ENCODE data around the gene NT5C.

The NT5C gene

DNA sequence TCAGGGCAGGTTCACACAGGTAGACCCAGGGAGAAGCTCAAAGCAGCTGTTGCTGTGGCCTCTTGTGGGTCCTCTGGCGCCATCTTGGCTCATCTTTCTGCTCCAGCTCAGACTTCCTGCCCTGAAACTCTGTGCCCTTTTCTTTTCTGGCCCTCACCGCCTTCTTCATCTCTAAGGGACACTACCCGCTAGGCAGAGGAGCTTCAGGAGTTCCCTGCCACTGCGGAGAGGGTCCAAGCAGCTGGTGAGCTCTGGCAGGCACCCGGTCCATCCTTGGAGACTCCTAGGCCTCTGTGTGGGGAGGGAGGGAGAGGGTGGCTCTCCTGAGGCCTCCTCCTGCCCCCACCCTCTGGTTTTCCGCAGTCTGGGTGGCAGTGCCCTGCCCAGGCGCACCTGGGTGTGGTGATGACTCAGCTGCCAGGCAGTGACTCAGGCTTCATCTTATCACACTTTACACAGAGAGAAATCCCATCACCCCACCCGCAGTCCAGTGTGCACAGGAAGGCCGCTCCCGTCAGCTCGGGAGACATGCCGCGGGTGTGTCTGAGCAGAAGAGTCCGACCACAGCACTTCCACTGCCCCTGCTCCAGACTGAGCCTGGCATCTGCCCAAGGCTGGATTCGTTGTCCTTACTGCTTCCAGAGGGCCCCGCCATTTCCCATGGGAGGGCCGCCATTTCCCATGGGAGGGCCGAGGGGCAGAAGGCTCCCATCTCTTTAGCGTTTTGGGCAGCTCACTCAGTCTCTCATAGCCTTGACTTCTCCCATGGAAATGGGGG is 7.3 kb downstream of the NT5C start:
- Histone ChIP-seq H3K36me3 (ENCODE audit: control insufficient read depth in 2 of 2, insufficient read depth in 2 of 2, low read length in 2 of 2) (peaks cover 9 to 12% of the 10 kb centered on the region in 2 donors), H3K4me1 (ENCODE audit: control insufficient read depth in 2 of 2, insufficient read depth in 2 of 2, low read length in 2 of 2) (peaks cover 23 to 51% of the 10 kb centered on the region in 2 donors), H3K27ac (ENCODE audit: low read depth in 2 of 2, low read length in 2 of 2) (peak overlapping the region; percentile 94), H3K27me3 (ENCODE audit: control insufficient read depth in 2 of 2, insufficient read depth in 2 of 2, low read length in 2 of 2) (no peaks in the 10 kb centered on the region), H3K9ac (ENCODE audit: low read depth in 1 of 2, low read length in 2 of 2) (peak overlapping the region; percentile 54 to 71), H3K4me3 (ENCODE audit: low read length in 2 of 2) (peak overlapping the region in 1 of 2 donors; percentile 31), H3K9me3 (ENCODE audit: control insufficient read depth in 2 of 2, low read length in 2 of 2) (no peaks in the 10 kb centered on the region)

DNA sequence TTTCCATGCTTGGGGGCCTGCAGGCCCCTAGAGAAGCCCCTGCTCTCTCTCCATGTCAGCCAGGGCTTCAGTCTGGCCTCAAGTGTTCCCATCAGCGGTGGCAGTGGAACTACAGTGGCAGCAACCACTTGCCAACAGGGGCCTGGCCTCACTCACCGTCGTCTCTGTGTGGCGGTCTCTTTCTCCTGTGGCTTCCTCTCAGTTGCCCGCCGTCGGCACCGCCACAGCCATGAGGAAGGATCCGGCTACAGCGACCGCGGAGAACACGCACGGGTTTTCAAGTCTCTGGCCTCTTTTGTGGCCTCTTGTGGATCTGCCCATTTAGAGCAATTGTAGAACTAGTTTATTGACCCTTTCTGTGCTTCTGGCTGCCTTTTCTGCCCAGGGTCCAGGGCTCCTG is 13.2 kb downstream of the NT5C start:
- H3K4me1 ChIP-seq (ENCODE audit: control insufficient read depth in 2 of 2, insufficient read depth in 2 of 2, low read length in 2 of 2): peaks cover 25 to 39% of the 10 kb centered on the region in 2 donors
- peak overlapping the region in 1 of 2 donors; percentile 69 for H3K9ac ChIP-seq (ENCODE audit: low read depth in 1 of 2, low read length in 2 of 2)
- H3K9me3 ChIP-seq (ENCODE audit: control insufficient read depth in 2 of 2, low read length in 2 of 2): no peaks in the 10 kb centered on the region
- H3K27me3 ChIP-seq (ENCODE audit: control insufficient read depth in 2 of 2, insufficient read depth in 2 of 2, low read length in 2 of 2): no peaks in the 10 kb centered on the region
- H3K36me3 ChIP-seq (ENCODE audit: control insufficient read depth in 2 of 2, insufficient read depth in 2 of 2, low read length in 2 of 2): peaks cover 4 to 7% of the 10 kb centered on the region in 2 donors
- H3K27ac ChIP-seq (ENCODE audit: low read depth in 2 of 2, low read length in 2 of 2): peak overlapping the region; percentile 96
- H3K4me3 ChIP-seq (ENCODE audit: low read length in 2 of 2): no peak overlapping the region

DNA sequence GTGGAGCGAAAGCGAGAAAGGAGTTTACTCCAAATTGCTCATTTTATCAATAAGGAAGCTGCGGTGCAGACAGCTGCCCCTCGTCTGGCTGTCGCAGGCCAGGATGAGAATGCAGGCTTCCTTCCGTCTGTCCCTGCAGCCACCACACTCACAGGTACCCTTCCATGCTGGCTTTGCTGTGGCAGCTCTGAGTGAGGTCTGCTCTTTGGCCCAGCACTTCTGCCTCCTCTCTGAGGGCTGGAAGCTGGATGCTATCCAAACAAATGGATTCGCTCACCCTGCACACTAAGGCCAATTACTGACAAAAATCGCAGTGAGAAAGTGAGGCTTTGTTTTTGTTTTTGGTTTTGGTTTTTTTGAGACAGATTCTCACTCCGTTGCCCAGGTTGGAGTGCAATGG is 14.8 kb downstream of the NT5C start:
- peaks cover 4 to 7% of the 10 kb centered on the region in 2 donors for H3K36me3 ChIP-seq (ENCODE audit: control insufficient read depth in 2 of 2, insufficient read depth in 2 of 2, low read length in 2 of 2)
- no peaks in the 10 kb centered on the region for H3K27me3 ChIP-seq (ENCODE audit: control insufficient read depth in 2 of 2, insufficient read depth in 2 of 2, low read length in 2 of 2)
- no peaks in the 10 kb centered on the region for H3K9me3 ChIP-seq (ENCODE audit: control insufficient read depth in 2 of 2, low read length in 2 of 2)
- H3K9ac ChIP-seq (ENCODE audit: low read depth in 1 of 2, low read length in 2 of 2): no peak overlapping the region
- peaks cover 25 to 37% of the 10 kb centered on the region in 2 donors for H3K4me1 ChIP-seq (ENCODE audit: control insufficient read depth in 2 of 2, insufficient read depth in 2 of 2, low read length in 2 of 2)
- H3K27ac ChIP-seq (ENCODE audit: low read depth in 2 of 2, low read length in 2 of 2): no peak overlapping the region
- no peak overlapping the region for H3K4me3 ChIP-seq (ENCODE audit: low read length in 2 of 2)

DNA sequence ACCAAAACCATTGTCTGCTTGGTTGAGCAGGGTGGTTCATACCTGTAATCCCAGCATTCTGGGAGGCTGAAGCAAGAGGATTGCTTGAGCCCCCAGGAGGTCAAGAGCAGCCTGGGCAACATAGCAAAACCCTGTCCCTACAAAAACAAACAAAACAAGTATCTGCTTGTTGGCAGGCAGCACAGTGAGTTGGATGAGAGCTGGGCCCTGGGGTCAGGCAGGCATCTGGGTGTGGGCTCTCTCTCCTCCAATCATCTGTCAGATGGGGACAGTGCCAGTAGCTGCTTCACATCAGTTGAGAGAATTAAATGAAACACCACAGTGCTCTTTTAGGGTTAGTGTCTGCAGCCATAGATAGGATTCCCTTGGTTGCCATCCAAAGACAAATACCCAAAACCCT is 16.0 kb downstream of the NT5C start:
- no peak overlapping the region for H3K9ac ChIP-seq (ENCODE audit: low read depth in 1 of 2, low read length in 2 of 2)
- no peak overlapping the region for H3K4me3 ChIP-seq (ENCODE audit: low read length in 2 of 2)
- no peaks in the 10 kb centered on the region for H3K27me3 ChIP-seq (ENCODE audit: control insufficient read depth in 2 of 2, insufficient read depth in 2 of 2, low read length in 2 of 2)
- H3K4me1 ChIP-seq (ENCODE audit: control insufficient read depth in 2 of 2, insufficient read depth in 2 of 2, low read length in 2 of 2): peaks cover 25 to 34% of the 10 kb centered on the region in 2 donors
- no peak overlapping the region for H3K27ac ChIP-seq (ENCODE audit: low read depth in 2 of 2, low read length in 2 of 2)
- no peaks in the 10 kb centered on the region for H3K9me3 ChIP-seq (ENCODE audit: control insufficient read depth in 2 of 2, low read length in 2 of 2)
- H3K36me3 ChIP-seq (ENCODE audit: control insufficient read depth in 2 of 2, insufficient read depth in 2 of 2, low read length in 2 of 2): peaks cover 0 to 7% of the 10 kb centered on the region in 2 donors

DNA sequence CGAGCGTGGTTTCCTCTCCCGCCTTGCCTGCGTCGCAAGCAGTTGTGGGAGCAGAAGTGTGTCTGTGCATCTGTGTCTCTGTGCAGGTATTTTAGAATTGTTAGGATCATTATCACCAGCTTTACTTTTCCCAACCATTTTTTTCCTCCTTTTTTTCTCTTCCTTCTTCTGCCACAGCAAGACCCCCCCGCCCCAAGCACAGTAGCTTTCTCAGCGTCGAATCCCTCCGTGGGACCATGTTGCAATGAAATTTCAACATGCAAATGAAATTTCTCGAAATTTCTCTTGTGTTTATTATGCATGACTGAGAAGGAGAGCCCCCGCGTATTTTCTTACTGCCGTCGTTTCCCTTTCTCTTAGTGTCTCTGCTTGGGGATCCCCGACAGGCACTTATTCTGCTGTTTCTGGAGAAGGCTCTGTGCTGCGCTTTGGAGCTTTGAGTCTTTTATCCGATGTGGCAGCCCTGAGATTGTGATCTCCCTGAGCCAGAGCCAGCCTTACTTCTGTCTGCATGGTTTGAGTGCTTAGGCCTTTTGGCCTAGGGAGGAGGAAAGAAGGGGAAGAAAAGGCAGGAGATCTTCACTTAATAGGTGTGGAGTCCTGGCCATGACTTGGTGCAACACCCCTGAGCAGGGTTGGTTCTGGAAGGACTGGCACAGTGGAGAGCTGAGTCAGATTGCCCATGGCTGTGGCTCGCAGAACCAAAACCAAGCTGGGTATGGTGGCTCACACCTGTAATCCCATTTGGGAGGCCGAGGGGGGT is 16.8 kb downstream of the NT5C start:
- H3K4me1 ChIP-seq (ENCODE audit: control insufficient read depth in 2 of 2, insufficient read depth in 2 of 2, low read length in 2 of 2): peaks cover 26 to 29% of the 10 kb centered on the region in 2 donors
- peaks cover 0 to 4% of the 10 kb centered on the region in 2 donors for H3K36me3 ChIP-seq (ENCODE audit: control insufficient read depth in 2 of 2, insufficient read depth in 2 of 2, low read length in 2 of 2)
- H3K9me3 ChIP-seq (ENCODE audit: control insufficient read depth in 2 of 2, low read length in 2 of 2): no peaks in the 10 kb centered on the region
- peak overlapping the region; percentile 78 to 89 for H3K4me3 ChIP-seq (ENCODE audit: low read length in 2 of 2)
- H3K27me3 ChIP-seq (ENCODE audit: control insufficient read depth in 2 of 2, insufficient read depth in 2 of 2, low read length in 2 of 2): no peaks in the 10 kb centered on the region
- H3K9ac ChIP-seq (ENCODE audit: low read depth in 1 of 2, low read length in 2 of 2): peak overlapping the region; percentile 86 to 94
- peak overlapping the region; percentile 87 to 88 for H3K27ac ChIP-seq (ENCODE audit: low read depth in 2 of 2, low read length in 2 of 2)

DNA sequence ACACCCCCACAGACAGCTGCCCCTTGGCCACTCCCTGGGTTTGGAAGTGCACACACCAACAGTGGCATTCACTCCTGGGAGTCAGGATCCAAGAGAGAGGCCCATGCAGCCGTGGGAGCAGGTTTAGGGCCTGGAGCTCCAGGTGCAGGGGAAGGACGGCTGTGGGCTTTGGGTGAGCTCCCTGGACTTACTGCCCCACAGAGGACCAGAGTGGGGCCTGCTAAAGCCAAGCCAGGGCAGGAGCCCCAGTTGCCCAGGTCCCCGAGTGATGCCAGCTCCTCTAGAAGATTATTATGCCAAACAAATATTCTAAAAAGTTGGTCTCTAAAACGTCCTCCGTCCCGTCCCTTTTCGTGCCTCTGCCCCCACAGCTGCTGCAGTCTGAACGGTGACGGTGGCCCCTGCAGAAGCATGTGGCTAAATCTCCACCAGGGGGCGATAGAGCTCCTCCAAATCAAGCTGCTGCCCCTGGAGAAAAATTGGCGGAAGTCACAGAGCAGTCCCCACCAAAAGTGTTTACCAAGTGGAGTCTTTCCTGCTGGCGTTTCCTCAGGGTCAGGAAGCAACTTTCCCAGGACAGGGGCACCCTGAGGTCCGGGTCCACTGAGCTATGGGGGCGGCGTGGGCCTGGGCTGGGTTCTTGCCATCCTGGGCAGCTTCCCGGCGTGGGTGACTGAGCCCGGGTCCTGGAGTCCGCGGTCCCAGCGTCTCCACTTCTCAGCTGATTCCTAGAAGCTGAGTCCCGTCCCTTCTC is 17.6 kb downstream of the NT5C start:
- peaks cover 0 to 4% of the 10 kb centered on the region in 2 donors for H3K36me3 ChIP-seq (ENCODE audit: control insufficient read depth in 2 of 2, insufficient read depth in 2 of 2, low read length in 2 of 2)
- H3K4me3 ChIP-seq (ENCODE audit: low read length in 2 of 2): peak overlapping the region; percentile 78 to 89
- H3K27me3 ChIP-seq (ENCODE audit: control insufficient read depth in 2 of 2, insufficient read depth in 2 of 2, low read length in 2 of 2): no peaks in the 10 kb centered on the region
- peaks cover 32 to 35% of the 10 kb centered on the region in 2 donors for H3K4me1 ChIP-seq (ENCODE audit: control insufficient read depth in 2 of 2, insufficient read depth in 2 of 2, low read length in 2 of 2)
- peak overlapping the region; percentile 87 to 88 for H3K27ac ChIP-seq (ENCODE audit: low read depth in 2 of 2, low read length in 2 of 2)
- H3K9me3 ChIP-seq (ENCODE audit: control insufficient read depth in 2 of 2, low read length in 2 of 2): no peaks in the 10 kb centered on the region
- H3K9ac ChIP-seq (ENCODE audit: low read depth in 1 of 2, low read length in 2 of 2): peak overlapping the region; percentile 86 to 94

DNA sequence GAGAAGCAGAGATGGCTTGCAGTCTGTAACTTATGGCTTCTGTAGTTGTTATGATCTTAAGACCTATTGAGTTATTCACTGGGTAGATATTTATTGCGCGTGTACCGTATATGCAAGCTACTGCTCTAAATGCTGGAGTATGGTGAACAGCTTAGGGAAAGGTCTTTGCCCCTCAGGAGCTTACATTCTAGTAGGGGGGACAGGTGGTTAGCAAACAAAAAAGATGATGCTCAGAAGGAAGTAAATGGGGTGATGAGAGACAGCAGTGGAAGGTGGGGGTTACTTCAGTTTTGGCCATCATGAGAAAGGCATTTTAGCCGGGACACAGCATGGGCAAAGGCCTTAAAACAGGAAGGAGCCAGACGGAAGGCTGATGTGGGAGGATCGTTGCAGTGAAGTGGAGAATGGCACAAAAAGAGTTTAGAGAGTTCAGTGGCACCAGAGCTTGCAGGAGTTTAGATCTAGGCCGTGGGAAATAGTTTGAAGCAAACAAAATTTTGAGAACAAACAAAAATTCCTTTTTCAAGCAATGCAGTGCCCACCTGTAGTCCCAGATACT is 19.7 kb downstream of the NT5C start:
- peaks cover 27 to 28% of the 10 kb centered on the region in 2 donors for H3K4me1 ChIP-seq (ENCODE audit: control insufficient read depth in 2 of 2, insufficient read depth in 2 of 2, low read length in 2 of 2)

DNA sequence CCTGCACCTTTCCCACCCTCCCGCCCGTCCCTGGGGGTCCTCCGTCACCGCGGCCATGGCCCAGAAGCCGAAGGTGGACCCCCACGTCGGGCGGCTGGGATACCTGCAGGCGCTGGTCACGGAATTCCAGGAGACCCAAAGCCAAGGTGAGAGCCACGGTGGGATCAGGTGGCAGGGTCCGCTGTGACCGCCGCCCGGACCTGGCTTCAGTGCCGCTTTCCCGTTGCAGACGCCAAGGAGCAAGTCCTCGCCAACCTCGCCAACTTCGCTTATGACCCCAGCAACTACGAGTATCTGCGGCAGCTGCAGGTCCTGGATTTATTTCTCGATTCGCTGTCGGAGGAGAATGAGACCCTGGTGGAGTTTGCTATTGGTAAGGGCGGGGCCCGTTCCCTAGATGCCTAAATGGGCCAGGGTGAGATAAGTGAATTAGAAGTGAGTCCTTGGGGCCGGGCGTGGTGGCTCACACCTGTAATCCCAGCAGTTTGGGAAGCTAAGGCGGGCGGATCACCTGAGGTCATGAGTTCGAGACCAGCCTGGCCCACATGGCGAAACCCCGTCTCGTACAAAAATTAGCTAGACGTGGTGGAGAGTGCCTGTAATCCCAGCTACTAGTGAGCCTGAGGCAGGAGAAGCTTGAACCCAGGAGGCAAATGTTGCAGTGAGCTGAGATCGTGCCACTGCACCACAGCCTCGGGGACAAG is 21.2 kb downstream of the NT5C start:
- Histone ChIP-seq H3K9ac (ENCODE audit: low read depth in 1 of 2, low read length in 2 of 2) (peak overlapping the region; percentile 84 to 89), H3K4me1 (ENCODE audit: control insufficient read depth in 2 of 2, insufficient read depth in 2 of 2, low read length in 2 of 2) (peaks cover 23 to 25% of the 10 kb centered on the region in 2 donors), H3K27ac (ENCODE audit: low read depth in 2 of 2, low read length in 2 of 2) (peak overlapping the region; percentile 71 to 76), H3K27me3 (ENCODE audit: control insufficient read depth in 2 of 2, insufficient read depth in 2 of 2, low read length in 2 of 2) (no peaks in the 10 kb centered on the region), H3K4me3 (ENCODE audit: low read length in 2 of 2) (peak overlapping the region; percentile 85 to 94), H3K9me3 (ENCODE audit: control insufficient read depth in 2 of 2, low read length in 2 of 2) (no peaks in the 10 kb centered on the region), H3K36me3 (ENCODE audit: control insufficient read depth in 2 of 2, insufficient read depth in 2 of 2, low read length in 2 of 2) (peaks cover 0 to 2% of the 10 kb centered on the region in 2 donors)

More for the DNA sequence above, 19.7 kb downstream of the NT5C start:
- no peaks in the 10 kb centered on the region for H3K27me3 ChIP-seq (ENCODE audit: control insufficient read depth in 2 of 2, insufficient read depth in 2 of 2, low read length in 2 of 2)
- peaks cover 0 to 5% of the 10 kb centered on the region in 2 donors for H3K36me3 ChIP-seq (ENCODE audit: control insufficient read depth in 2 of 2, insufficient read depth in 2 of 2, low read length in 2 of 2)
- H3K9me3 ChIP-seq (ENCODE audit: control insufficient read depth in 2 of 2, low read length in 2 of 2): no peaks in the 10 kb centered on the region
- no peak overlapping the region for H3K9ac ChIP-seq (ENCODE audit: low read depth in 1 of 2, low read length in 2 of 2)
- no peak overlapping the region for H3K27ac ChIP-seq (ENCODE audit: low read depth in 2 of 2, low read length in 2 of 2)
- no peak overlapping the region for H3K4me3 ChIP-seq (ENCODE audit: low read length in 2 of 2)
